OCI-LY1 (cell line): ENCODE measurements around the gene CCR8.

Experiments used
- CTCF ChIP-seq: fragments of 200-600 bp; sonication (generic), shearing (Covaris generic); IDR thresholded peaks from 2 replicates; pipeline ENCODE4 v1.5.1; 2017; ENCODE audit warnings: mild to moderate bottlenecking, antibody characterized with exemption, low read length, moderate library complexity, mixed read lengths
- EZH2 ChIP-seq: fragments of 200-600 bp; sonication (generic), shearing (Covaris generic); IDR thresholded peaks from 2 replicates; pipeline ENCODE4 v1.8.0; 2017; ENCODE audit warnings: borderline replicate concordance, mixed run types, mild to moderate bottlenecking, antibody characterized with exemption, low read length, moderate library complexity, mixed read lengths

GRCh38 chr3:39327053-39327745 is 2.3 kb upstream of the CCR8 start:
- TF ChIP-seq CTCF: no peak
- TF ChIP-seq EZH2: no peak
